Uterus (tissue), 2 donors: ENCODE measurements around the gene IAH1.

Source experiments
- POLR2A ChIP-seq, 2 donors: fragments of 450-650 bp; IDR thresholded peaks; one replicate each; pipeline ENCODE4 v1.6.1; 2016; ENCODE audit warnings: antibody characterized with exemption in 2 of 2, mild to moderate bottlenecking in 1 of 2, moderate library complexity in 1 of 2
- TF ChIP-seq, protein P1 (sequence below), 4 experiments: fragments of 200-600 bp in 2 of 4; fragments of 450-650 bp in 2 of 4; sonication (generic) in 2 of 4; IDR thresholded peaks; one replicate each; pipeline ENCODE4 v1.5.1; 2016 to 2019; ENCODE audit warnings: antibody characterized with exemption in 4 of 4, mild to moderate bottlenecking in 2 of 4, moderate library complexity in 1 of 4

GRCh38 chr2:9480157-9480556, 5.8 kb downstream of the IAH1 start:
- TF ChIP-seq, protein P1, sequence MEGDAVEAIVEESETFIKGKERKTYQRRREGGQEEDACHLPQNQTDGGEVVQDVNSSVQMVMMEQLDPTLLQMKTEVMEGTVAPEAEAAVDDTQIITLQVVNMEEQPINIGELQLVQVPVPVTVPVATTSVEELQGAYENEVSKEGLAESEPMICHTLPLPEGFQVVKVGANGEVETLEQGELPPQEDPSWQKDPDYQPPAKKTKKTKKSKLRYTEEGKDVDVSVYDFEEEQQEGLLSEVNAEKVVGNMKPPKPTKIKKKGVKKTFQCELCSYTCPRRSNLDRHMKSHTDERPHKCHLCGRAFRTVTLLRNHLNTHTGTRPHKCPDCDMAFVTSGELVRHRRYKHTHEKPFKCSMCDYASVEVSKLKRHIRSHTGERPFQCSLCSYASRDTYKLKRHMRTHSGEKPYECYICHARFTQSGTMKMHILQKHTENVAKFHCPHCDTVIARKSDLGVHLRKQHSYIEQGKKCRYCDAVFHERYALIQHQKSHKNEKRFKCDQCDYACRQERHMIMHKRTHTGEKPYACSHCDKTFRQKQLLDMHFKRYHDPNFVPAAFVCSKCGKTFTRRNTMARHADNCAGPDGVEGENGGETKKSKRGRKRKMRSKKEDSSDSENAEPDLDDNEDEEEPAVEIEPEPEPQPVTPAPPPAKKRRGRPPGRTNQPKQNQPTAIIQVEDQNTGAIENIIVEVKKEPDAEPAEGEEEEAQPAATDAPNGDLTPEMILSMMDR (IDR thresholded peaks at IDR 0.05) = no peak
- no peak for TF ChIP-seq POLR2A (IDR thresholded peaks at IDR 0.05)
